Measurements from ENCODE around the gene ITGAE.
A peak's percentile ranks its signal among the peaks of the same experiment; 100 is the strongest.
"Not testable (repeated sequence)": the region's sequence is repeated elsewhere in the genome, so short reads cannot be mapped to it uniquely, and the experiment has no call there.

The ITGAE gene, protein sequence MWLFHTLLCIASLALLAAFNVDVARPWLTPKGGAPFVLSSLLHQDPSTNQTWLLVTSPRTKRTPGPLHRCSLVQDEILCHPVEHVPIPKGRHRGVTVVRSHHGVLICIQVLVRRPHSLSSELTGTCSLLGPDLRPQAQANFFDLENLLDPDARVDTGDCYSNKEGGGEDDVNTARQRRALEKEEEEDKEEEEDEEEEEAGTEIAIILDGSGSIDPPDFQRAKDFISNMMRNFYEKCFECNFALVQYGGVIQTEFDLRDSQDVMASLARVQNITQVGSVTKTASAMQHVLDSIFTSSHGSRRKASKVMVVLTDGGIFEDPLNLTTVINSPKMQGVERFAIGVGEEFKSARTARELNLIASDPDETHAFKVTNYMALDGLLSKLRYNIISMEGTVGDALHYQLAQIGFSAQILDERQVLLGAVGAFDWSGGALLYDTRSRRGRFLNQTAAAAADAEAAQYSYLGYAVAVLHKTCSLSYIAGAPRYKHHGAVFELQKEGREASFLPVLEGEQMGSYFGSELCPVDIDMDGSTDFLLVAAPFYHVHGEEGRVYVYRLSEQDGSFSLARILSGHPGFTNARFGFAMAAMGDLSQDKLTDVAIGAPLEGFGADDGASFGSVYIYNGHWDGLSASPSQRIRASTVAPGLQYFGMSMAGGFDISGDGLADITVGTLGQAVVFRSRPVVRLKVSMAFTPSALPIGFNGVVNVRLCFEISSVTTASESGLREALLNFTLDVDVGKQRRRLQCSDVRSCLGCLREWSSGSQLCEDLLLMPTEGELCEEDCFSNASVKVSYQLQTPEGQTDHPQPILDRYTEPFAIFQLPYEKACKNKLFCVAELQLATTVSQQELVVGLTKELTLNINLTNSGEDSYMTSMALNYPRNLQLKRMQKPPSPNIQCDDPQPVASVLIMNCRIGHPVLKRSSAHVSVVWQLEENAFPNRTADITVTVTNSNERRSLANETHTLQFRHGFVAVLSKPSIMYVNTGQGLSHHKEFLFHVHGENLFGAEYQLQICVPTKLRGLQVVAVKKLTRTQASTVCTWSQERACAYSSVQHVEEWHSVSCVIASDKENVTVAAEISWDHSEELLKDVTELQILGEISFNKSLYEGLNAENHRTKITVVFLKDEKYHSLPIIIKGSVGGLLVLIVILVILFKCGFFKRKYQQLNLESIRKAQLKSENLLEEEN

DNA sequence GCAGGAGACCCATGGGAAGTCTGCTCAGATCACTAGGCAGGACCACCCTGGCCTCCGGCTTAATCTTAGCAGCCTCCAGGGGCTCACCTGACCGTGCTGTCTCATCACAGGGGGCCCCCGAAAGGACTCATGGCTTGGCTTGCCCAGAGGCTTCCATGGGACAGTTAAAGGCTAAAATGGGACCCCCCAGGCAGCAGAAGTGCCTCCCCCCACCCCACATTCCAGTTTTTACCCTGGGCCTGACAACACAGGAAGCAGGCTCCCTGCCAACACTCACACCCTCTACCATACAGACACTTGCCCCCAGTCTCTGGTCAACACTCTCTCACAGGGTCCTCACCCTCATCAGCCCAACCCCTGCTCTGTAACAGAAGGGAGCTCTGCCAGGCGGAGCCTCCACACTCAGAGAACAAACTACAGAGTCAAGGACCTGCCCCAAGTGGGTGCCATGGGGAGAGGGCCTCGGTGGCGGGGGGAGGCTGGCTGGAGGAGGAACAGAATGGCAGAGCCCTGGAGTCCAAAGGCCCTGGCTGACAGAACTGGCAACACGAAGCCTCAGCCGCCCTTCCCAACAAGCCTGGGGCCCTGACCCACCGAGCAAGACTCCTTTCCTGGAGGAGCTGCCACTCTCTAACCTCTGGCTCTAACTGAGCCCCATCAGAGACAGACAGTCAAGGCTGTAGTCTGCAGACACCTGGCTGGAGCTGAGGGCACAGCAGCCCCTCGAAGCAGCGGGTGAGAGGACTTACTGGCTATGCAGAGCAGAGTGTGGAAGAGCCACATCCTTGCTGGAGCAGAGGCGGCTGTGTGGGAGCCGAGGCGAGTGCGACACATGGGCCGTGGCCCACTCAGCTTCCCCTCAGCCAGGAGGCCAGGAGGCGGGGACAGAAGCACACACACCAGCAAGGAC lies at the start of gene ITGAE:
Gene ITGAE, minus strand, starts transcription at position 827 of the 910 bp plus-strand sequence. Its CDS starts 44 bp downstream, at position 783.
- DNase-seq = peak; percentile 31

DNA sequence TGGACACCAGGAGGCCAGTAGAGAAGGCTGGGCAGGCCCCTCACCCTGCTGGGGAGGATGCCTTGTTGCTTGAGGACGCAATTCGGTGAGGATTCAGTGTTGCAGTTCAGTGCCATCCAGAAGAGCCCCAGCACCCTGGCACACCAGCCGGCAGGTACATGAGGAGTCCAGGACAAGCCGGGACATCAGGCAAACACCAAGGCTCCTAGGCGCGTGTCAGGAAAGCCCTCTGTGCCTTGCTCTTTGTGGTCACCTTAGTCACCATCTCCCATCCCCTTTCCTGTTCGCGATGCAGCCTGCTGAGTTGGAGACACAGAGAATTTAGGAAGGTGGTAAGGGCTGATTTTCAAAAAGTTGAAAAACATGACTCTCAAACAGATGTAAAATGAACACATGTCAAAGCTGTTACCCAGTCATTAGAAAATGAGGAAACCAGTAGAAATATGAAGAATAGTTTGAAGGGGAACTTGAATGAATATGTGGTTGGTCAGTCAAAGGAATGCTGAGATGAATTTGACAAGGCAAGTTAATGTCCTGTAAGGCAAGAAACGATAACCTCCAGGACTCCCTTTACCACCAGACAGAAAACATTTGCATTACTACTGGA lies 47.3 kb upstream of the ITGAE start:
- DNase-seq = peak; percentile 33

DNA sequence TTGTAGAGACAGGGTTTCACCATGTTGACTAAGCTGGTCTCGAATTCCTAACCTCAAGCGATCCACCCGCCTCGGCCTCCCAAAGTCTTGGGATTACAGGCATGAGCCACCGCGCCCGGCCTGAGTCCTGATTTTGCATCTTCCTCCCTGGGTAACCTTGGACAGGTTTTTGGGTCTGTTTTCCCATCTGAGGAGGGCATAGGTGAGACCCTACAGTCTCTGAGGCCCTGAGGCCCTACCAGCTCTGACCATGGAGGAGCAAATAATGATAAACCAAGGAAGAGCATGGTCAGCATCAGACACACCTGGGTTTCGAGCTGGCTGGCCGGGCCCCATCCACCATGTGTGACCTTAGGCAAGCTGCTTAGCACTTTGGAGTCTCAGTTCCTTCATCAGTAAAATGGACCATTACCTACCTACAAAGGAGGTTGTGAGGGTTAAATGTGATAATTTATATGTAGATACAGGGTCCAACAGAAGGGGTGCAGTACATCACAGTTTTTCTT lies 46.2 kb upstream of the ITGAE start:
- DNase-seq = no peak

DNA sequence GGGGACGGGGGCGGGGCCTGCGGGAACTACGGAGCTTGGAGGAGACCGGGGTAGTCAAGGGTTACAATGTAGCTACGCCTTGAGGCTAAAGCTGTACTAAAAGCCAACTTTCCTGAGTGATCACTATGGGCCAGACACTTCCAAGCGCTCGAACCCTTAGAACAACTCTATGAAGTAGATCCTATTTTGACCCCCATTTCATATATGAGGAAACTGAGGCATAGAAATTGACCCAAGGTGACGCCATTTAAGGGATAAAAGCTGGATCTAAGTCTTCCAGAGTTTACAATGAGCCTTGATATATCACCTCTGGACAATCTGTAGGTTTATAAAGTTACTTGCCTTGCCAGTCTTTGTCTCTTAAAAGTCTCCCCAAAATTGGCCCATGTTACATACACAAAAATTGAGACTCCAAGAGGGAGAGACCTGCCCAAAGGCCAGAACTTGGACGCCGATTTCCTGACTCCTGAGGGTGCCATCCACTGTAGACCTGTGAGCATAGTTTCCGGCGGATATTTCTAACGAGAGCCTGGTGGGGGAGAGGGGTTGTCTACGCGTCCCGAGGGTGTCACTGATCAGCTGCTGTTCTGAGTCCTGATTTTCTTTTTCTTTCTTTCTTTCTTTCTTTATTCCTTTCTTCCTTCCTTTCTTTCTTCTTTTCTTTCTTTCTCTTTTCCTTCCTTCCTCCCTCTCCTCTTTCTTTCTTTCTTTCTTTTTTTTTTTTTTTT lies 45.6 kb upstream of the ITGAE start:
- DNase-seq = no peak

DNA sequence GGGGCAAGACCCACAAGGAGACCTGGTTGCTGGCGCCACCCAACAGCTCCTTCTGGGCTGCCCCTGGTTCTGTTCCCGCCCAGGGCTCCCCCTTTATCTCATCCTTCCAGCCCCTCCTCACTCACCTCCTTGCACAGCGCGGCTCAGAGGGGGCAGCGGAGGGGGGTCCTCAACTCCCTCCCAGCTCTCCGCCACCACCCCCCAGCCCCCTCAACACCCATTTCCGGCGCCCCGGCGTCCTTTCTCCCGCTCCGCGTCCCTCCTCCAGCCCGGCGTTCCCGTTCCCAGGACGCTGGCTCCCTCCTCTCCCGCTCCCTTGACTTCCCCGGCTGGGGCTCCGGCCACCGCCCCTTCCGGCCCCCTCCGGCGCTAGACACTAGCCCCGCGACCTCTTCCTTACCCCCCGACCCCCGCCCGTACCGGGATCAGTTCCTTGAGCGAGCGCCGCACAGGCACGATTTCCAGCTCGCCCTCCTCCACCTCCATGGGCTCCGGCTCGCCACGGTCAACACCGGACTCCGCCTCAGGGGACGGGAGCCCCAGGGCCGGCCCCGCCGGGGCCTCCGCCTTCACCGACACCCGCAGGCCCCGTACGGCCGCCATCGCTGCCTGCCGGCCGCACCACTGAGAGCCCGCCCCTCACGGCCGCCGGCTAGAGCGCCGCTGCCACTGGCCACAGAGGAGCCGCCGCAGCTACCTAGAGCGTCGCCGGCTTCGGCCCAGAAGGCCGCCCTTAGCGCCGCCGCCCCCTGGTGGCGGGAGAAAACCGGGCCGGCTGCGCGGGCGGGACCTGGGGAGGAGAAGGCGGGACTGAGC lies 44.8 kb upstream of the ITGAE start, which contains the start of gene NCBP3:
Gene NCBP3, minus strand, starts transcription at position 626 of the 816 bp plus-strand sequence. Its CDS starts 23 bp downstream, at position 603.
- DNase-seq = peak; percentile 93

DNA sequence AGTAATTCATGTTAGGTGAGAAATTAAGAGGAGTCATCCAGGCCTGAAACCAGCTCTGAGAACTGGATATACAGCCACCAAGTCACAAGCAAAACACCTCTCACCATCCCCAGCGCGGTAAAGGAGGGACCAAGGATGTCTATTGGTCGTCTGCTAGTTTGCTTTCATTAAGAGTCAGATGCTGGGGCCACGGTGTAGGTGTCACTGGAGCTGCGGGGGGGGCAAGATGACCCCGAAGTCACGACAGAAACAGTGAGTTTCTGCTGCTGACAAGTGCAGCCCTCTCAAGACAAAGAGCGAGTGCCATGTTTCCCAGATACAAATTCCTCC lies 44.3 kb upstream of the ITGAE start:
- DNase-seq = peak; percentile 23

DNA sequence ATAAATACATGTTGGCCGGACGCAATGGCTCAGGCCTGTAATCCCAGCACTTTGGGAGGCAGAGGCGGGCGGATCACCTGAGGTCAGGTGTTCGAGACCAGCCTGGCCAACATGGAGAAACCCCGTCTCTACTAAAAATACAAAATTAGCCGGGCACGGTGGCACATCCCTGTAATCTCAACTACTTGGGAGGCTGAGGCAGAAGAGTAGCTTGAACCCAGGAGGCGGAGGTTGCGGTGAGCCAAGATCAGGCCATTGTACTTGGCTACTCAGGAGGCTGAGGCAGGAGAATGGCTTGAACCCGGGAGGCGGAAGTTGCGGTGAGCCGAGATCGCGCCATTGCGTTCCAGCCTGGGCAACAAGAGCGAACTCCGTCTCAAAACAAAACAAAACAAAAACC lies 43.6 kb upstream of the ITGAE start:
- not testable (repeated sequence) for DNase-seq

DNA sequence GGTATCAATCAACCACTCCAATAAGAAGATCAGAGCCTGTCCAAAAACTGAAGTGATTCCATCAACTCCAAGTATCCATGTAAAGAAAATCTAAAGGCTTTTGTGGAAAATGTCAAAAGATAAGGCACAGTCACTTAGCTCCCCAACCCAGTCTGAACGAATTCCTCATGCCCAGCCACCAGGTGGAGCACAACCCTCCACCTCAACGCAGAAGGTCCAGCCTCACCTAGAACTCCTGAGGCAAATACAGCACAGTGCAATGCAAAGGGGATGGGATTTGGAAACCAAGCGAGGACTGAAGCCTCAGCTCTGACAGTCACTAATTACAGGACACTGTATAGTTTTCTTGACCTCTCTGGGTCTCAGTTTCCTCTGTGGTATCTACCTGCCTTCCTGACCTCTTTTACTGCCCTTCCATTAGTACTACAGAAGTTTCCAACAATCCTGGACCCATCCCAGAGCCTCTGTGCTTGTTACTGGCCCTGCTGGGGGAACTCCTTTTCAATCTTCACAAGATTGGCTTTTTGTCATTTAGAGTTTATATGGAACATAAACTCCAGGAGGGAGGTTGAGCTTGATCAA lies 43.0 kb upstream of the ITGAE start:
- peak; percentile 25 for DNase-seq

DNA sequence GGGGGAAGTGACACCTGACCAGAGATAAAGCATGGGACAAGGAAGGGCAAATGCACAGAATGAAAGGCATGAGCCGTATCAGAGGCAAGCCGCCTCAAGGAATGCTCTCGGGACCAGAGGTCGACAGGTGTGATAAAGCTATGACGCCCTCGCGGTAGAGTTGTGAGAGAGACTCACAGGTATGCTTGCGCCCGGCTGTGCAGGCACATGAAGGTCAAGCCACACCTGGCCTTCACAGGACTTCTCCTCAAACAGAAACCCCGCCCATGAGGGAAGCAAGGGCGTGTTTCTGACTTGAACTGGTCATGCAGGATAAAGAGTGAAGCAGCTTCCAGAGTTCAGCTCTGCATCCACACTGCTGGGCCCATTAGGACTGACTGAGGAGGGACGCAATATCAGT lies 37.2 kb upstream of the ITGAE start:
- DNase-seq = no peak

DNA sequence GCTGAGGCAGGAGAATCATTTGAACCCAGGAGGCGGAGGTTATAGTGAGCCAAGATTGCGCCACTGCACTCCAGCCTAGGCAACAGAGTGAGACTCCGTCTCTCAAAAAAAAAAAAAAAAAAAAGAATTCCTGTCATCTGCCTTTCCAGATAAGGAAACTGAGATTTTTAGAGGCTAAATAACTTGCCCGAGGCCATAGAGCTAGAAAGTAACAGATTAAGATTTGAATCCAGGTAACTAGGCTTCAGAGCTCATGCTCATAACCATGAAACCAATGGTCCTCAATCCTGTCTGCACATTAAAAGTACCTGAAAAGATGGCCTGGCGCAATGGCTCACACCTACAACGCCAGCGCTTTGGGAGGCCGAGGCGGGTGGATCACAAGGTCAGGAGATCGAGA lies 35.6 kb upstream of the ITGAE start:
- DNase-seq = no peak

DNA sequence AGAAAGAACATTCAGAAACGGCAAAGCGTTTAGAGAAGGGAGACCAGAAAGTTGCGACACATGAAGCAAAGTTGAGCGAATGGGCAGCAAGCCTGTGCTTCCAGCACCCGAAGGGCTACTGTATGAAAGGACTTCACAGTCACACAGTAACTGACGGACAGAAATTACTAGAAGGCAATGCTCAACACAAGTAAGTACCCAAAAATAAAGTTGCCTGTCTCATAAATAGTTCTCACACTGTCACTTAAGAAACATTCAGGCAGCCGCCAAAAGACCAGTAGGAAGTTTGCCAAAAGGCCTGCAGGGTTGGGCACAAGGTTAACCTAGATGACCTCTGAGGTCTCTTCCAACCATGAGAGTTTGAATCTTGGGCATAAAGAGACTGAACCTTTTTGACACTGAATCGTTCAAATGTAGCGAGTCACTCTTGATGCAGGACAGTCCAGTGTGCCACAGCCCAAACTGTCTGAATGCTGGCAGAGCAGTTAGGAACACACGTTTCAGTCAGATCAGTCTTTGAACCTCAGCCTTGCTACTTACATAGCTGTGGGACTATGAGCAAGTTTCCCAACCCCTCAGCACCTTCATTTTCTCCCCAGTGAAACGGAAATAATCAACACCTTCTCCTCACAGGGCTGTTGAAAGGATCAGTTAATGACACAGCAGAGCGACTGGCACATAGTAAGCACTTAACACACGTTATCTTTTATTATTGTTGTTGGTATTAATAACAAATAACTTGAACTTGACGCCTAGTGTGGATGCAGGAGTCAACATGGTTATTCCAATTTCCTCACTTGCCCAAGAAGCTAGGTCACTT lies 34.6 kb upstream of the ITGAE start:
- DNase-seq = peak; percentile 33

DNA sequence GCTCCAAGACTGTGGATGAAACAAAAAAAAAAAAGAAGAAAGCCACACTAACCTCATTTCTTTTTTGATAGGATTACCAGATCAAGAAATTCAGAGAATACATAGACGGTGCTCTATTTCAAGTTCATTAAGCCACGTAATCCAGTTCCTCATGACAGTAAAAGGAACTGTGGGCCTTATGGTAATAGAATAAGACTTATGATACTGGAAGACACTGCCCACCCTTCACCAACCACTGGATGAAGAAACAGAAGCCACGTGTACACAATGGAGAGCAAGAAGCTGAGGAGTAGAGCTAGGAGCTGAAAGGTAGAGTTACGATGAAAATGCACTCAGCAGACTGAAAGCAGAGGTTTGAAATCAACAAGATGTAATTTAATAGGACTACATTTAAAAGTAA lies 33.8 kb upstream of the ITGAE start:
- peak; percentile 85 for DNase-seq

DNA sequence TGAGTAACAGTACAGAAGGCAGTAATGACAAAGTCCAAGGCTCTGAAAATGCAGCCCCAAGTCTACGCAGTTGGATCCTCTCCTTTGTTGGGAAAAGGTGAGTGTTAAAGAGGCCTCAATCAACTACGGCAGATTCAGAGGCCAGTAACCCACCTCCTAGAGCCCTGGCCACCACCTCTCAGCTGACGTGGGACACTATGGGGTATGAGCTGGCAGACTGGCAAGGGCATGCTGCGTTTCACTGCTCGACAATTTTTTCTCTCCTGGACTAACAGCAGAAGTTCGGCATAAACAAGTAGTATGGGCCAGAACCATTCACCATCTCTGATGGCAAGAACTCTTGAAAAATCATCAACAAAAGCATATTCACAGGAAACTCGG lies 27.9 kb upstream of the ITGAE start:
- DNase-seq = no peak

DNA sequence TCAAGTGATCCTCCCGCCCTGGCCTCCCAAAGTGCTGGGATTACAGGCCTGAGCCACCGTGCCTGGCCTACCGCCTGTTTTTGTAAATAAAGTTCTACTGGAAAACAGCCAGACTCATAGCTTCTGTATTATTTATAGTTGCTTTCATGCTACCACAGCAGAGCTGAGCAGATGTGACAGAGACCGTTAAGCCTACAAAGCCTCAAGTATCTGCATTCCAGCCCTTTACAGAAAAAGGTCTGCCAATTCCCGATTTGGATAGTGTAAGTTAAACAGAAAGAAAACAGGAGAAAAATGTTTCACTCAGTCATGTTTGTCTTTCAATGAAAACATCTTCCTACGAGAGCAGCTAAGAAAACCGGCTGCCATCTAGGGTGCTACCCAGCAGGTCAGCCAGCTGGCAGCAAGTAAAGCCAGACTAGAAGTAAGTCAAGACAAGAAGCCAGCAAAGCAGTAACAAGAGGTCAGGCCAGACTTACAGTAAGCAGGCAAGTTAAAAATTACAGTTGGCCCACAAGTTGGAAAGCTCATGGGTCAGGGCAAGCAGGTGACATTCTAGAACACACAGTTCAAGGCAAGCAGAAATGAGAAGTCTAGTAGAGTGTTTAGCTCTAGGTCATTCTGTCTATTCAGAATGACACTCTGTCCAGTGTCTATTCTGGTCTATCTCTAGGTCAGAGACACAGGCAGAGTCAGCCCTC lies 27.3 kb upstream of the ITGAE start:
- no peak for DNase-seq

DNA sequence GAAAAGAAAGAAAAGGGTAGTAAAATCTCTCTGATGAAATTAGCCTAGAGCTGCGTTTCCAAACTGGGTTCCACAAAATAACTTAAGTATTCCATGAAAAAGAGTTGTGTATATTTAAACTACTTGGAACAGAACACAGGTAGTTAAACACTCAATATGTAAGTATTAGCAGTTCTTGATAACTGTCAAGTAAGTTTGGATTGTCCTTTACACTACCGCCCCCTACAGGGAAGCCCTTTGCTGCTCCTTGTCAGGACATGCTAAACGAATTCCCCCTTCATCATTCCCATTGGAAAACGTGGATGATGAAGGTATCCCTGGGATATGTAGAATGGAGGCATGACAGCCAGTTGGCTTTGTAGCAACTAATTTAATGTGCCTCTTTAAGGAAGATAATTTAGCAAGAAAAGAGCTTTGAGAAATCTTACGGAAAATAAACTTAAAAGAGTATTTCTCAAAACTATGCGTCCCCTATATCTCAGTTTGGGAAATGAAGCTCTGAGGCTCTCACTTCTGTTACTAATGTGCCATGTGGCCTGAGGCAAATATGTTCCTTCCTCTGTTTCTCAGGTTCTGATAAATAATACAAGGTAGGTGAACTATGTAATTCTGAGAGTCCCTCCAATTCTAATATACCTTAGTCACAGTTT lies 26.3 kb upstream of the ITGAE start:
- peak; percentile 70 for DNase-seq

DNA sequence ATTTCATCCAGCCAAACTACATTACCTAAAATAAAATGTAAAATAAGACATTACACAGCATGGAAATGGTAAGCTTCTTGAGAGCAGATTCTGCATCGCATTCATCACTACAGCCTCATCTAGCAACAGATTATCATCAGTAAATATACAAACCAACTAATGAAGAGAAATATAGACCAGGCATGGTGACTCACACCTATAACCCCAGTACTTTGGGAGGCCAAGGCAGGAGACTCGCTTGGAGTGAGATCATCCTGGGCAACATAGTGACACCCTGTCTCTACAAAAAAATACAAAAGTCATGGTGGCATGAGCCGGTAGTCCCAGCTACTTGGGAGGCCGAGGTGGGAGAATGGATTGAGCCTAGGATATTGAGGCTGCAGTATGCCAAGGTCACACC lies 25.2 kb upstream of the ITGAE start:
- no peak for DNase-seq

DNA sequence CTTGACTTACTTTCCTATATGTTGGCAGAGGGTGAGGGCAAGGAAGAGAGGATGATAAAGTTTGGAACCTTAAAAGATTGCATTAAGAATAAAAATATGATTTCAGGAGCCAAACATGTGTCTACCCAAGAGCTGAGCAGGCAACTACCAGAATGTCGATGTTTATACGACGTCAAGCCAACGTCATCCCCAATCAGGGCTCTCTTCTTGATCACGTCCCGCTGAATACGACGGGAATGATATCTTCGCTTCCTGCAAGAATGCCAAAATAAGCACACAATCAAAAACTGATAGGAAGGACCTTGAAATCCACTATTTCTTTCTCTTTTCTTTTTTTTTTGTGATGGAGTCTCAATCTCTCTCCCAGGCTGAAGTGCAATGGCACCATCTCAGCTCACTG lies 20.1 kb upstream of the ITGAE start:
- no peak for DNase-seq

DNA sequence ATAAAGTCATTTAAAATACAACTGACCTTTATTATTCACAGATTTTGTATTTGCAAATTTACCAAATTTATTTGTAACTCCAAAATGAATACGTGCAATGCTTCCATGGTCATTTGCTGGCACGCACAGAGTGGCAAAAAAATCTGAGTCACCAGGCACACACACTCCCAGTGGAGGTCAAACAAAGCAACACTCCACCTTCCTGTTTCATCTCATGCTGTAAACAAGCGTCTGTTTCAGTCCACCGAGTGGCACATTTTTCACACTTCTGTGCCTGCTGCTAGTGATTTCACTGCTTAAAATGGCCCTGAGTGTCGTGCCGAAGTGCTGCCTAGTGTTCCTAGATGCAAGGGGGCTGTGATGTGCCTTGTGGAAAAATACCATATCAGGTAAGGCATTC lies 17.8 kb upstream of the ITGAE start:
- no peak for DNase-seq
